Prostate gland (tissue), 2 donors: ENCODE data around the gene ALDH1A2.

Experiments used
- CTCF ChIP-seq, 4 experiments: fragments of 200-600 bp in 2 of 4; fragments of 450-650 bp in 2 of 4; sonication (generic) in 2 of 4; IDR thresholded peaks; 1 replicate in 3 of 4; 2 replicates in 1 of 4; pipeline ENCODE4 v1.5.1; 2016 to 2019; ENCODE audit warnings: antibody characterized with exemption in 4 of 4, mild to moderate bottlenecking in 2 of 4, moderate library complexity in 2 of 4
- POLR2A ChIP-seq: fragments of 450-650 bp; IDR thresholded peaks from one replicate; pipeline ENCODE4 v1.6.1; 2016; ENCODE audit warnings: antibody characterized with exemption, mild to moderate bottlenecking

DNA sequence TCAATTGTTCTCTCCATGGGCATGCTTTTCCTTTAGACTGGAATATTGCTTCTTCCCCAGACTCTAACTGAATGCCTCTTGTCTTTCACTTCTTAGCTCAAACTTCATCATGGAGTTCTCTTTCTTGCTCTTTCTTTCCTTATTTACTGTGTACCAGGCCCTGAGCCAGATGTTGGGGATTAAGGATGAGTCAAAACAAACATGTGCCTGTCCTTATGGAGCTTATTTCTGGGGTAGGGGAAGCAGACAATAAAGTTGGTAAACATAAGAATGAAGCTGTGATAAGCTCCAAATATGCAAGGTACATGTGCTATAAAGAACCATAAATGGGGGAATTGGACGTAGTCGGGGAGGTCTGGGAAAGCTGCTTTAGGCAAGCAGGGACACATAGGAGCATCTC, 145.8 kb downstream of the ALDH1A2 start:
- no peak for TF ChIP-seq CTCF (IDR thresholded peaks at IDR 0.05)
- TF ChIP-seq POLR2A, result no peak
